Activated naive CD4-positive, alpha-beta T cell treated with anti-CD3 and anti-CD28 coated beads, Interleukin-2, amount 50 U/mL, for 16 hours (primary cell): ENCODE results near the gene NDUFB8.
A peak's percentile ranks its signal among the peaks of the same experiment; 100 is the strongest.

ENCODE experiments used
- DNase-seq: peaks from one replicate; pipeline ENCODE4 v3.0.0-alpha.2; 2020

The NDUFB8 gene

DNA sequence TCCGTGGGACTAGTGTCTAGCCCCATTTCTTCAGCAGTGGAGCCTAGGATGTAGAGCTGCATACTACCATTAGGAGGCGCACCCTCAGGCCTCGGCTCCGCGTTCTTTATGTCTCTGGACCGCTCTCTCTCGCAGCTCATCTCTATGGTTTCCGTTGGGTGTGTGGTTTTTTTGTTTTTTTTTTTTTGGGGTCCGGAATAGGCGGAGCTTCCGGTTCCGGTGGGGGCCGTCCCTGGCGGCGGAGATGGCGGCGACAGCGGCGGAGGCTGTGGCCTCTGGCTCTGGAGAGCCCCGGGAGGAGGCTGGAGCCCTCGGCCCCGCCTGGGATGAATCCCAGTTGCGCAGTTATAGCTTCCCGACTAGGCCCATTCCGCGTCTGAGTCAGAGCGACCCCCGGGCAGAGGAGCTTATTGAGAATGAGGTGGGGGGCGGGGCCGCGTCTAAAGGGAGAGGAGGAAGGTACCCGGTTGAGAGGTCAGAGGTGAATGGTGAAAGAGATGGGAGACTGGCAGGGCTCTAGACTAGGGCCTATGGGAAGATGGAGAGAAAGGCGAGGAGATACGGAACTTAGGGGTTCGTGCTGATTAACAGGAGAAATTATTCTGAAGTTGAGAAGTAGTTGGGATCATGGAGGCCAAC is 6.2 kb upstream of the NDUFB8 start, which contains the start of gene HIF1AN:
Gene HIF1AN, plus strand, starts transcription at position 229 of the 639 bp plus-strand sequence. Its CDS starts 16 bp downstream, at position 245.
- DNase-seq, result peak; percentile 88

- no peak for DNase-seq
Observed at GRCh38 chr10:100535338-100535714, 5.7 kb upstream of the NDUFB8 start.

GRCh38 chr10:100534726-100535125 is 5.1 kb upstream of the NDUFB8 start:
- DNase-seq, result no peak

GRCh38 chr10:100531761-100532160 is 2.1 kb upstream of the NDUFB8 start:
- no peak for DNase-seq

GRCh38 chr10:100528921-100529474 is 673 bp downstream of the NDUFB8 start:
- no peak for DNase-seq

GRCh38 chr10:100528123-100528886 is 1.4 kb downstream of the NDUFB8 start:
- DNase-seq, result no peak

DNA sequence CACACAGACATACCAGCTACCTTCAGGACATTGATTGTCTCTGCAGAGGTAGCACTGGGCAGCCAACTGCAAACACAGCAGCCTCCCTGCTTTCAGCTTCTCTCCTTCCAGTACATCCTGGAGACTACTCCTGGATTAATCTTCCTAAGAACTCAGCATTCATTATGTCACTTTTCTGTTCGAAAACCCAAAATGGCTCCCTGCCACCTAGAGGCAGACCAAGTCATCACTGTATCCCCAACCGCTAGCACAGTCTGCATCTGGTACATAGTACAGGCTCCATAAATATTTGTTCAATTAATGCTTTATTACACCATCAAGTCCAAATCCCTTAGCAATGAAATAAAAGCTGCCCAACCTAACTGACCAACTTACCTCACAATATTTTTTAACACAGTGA is 5.0 kb downstream of the NDUFB8 start:
- no peak for DNase-seq

- no peak for DNase-seq
Observed at GRCh38 chr10:100524206-100524605, 5.5 kb downstream of the NDUFB8 start.

GRCh38 chr10:100522945-100523344 is 6.7 kb downstream of the NDUFB8 start:
- no peak for DNase-seq

DNA sequence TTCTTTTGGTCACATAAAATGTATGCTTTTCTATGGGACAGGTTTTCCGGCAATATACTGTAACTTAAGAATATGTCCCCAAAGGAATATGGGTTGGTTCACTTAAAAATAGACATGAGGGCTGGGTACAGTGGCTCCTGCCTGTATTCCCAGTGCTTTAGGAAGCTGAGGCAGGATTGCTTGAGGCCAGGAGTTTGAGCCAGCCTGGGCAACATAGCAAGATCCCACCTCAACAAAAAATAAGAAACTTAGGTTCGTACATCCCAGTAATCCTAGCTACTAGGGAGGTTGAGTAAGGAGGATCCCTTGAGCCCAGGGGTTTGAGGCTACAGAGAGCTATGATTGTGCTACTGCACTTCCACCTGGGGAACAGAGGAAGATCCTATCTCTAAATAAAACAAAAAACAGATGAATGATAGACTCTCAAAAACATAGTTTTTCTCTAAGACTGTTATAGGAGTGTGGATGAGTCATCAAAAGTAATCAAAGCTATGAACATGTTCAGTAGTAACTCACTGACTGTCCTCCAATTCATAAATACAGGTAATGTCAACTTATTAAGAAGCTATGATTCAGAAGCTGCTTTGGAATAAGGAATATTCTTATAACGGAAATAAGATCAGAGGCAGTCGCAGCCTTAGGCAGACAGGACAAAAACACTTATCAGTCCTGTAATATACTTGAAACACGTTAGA is 7.4 kb downstream of the NDUFB8 start:
- DNase-seq, result no peak

DNA sequence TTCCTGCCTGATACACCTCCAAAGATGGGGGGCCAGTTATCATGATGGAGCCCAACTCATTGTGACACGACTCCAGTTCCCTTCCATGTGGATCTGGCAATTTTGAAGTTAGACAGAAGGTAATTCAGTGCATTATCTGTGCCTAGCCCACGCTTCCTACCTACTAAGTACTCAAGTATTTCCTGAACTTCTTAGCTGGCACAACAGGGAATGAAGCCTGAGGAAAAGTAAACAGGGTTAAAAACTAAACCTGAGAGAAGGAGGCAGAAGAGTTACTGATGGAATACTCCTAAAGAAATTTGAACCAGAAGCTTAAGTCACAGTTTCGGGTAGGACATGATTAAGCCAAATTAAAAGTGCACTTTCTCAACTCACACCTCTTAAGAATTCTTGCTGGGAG is 8.9 kb downstream of the NDUFB8 start:
- no peak for DNase-seq

- DNase-seq, result no peak
Observed at GRCh38 chr10:100519311-100520051, 10.2 kb downstream of the NDUFB8 start, which contains the start of gene SEC31B. SEC31B (minus strand) TSS chr10:100519861; CDS start chr10:100516952, 2,909 bp downstream.

- peak; percentile 63 for DNase-seq
Observed at GRCh38 chr10:100518761-100519241, 10.9 kb downstream of the NDUFB8 start.

GRCh38 chr10:100516847-100517246 is 12.8 kb downstream of the NDUFB8 start:
- DNase-seq, result no peak

DNA sequence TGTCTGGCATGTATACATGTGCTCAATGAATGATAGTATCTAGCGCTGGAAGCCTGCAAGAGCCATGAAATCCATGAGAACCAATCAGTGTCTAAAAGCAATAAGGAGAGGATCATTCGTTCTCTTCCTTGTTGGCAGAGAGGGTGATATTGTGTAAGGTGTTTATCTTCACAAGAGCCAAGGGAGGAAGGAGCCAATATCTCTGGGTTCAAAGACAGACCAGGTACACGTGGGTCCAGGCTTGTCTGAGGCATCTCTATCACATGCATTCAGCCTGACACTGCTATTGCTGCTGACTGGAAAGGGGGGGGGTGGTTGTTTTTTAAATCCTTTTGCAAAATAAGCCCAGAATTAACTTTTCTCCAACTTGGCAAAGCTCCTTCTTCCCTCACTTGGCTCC is 14.1 kb downstream of the NDUFB8 start:
- no peak for DNase-seq

GRCh38 chr10:100510533-100511308 is 18.9 kb downstream of the NDUFB8 start:
- peak; percentile 60 for DNase-seq

GRCh38 chr10:100509241-100509840 is 20.3 kb downstream of the NDUFB8 start:
- peak; percentile 37 for DNase-seq

DNA sequence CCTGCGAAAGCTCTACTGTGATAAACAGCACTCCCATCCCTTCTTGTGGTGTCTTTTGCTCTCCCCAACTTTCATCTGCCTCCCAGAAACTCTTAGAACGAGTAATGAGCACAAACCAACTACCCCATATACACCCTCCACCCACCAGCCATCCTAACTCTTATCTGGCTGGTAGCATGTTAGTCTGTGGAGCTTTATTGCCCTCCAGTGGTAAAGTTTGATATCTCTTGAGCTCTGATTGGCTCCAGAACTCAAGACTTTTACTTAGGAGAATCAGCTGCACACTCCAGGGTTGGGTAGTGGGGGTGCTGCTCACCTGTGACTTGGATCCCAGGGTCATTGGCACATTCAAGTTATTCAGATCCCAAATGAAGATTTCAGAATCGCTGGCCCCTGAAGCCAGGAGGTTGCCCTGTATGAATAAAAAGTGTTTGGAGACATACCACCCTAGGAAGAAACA is 20.9 kb downstream of the NDUFB8 start:
- peak; percentile 30 for DNase-seq

- no peak for DNase-seq
Observed at GRCh38 chr10:100508266-100508665, 21.4 kb downstream of the NDUFB8 start.

- DNase-seq, result no peak
Observed at GRCh38 chr10:100507357-100507732, 22.3 kb downstream of the NDUFB8 start.
